HUES48 (cell line): ENCODE measurements around the gene ZBTB4.

Experiments
- H3K27ac ChIP-seq: one replicate; pipeline ENCODE4 v1.7.0; 2013; ENCODE audit warnings: low read depth, low read length, inconsistent platforms
- H3K27me3 ChIP-seq: 2 replicates; pipeline ENCODE4 v1.6.1; 2013; ENCODE audit warnings: mild to moderate bottlenecking, low read length; ENCODE audit not compliant: control insufficient read depth, insufficient read depth
- H3K36me3 ChIP-seq: 2 replicates; pipeline ENCODE4 v1.6.1; 2013; ENCODE audit warnings: low read length; ENCODE audit not compliant: control insufficient read depth, insufficient read depth
- H3K4me1 ChIP-seq: 2 replicates; pipeline ENCODE4 v1.6.1; 2013; ENCODE audit warnings: mild to moderate bottlenecking, low read length; ENCODE audit not compliant: control insufficient read depth, insufficient read depth
- H3K4me3 ChIP-seq: 2 replicates; pipeline ENCODE4 v1.5.1; 2013; ENCODE audit warnings: mild to moderate bottlenecking, low read depth, low read length
- H3K9ac ChIP-seq: 2 replicates; pipeline ENCODE4 v1.6.1; 2013; ENCODE audit warnings: mild to moderate bottlenecking, low read depth, low read length, moderate library complexity
- H3K9me3 ChIP-seq: 2 replicates; pipeline ENCODE4 v1.6.1; 2013; ENCODE audit warnings: low read length; ENCODE audit not compliant: control insufficient read depth, insufficient read depth

The ZBTB4 gene

DNA sequence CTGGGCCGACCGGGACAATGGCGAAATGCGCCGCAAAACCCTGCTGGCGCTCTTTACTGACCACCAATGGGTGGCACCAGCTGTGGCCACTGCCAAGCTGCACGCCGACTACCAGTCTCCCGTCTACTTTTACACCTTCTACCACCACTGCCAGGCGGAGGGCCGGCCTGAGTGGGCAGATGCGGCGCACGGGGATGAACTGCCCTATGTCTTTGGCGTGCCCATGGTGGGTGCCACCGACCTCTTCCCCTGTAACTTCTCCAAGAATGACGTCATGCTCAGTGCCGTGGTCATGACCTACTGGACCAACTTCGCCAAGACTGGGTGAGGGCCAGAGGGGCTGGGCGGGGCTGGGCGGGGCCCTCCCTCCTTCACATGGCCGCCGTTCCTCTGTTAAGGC lies 63.6 kb downstream of the ZBTB4 start:
- H3K27ac ChIP-seq, result no peak overlapping the region
- H3K9ac ChIP-seq, result no peak overlapping the region
- H3K36me3 ChIP-seq, result peaks cover 34% of the 10 kb centered on the region
- H3K27me3 ChIP-seq, result no peaks in the 10 kb centered on the region
- H3K4me3 ChIP-seq, result no peak overlapping the region
- no peaks in the 10 kb centered on the region for H3K9me3 ChIP-seq
- no peaks in the 10 kb centered on the region for H3K4me1 ChIP-seq

DNA sequence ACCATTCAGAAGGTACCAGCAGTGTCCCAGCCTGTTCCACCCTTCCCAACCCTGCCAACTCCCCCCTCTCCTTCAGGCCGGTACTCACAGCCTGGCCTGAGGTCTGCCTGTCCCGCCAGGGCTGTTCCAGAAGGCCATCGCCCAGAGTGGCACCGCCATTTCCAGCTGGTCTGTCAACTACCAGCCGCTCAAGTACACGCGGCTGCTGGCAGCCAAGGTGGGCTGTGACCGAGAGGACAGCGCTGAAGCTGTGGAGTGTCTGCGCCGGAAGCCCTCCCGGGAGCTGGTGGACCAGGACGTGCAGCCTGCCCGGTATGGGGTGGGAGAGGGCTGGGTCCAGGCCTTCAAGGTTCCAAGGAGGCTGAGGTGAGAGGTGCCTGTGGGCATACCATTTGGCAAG lies 64.6 kb downstream of the ZBTB4 start:
- Histone ChIP-seq H3K36me3 (peaks cover 44% of the 10 kb centered on the region), H3K4me3 (no peak overlapping the region), H3K27me3 (no peaks in the 10 kb centered on the region), H3K27ac (no peak overlapping the region), H3K9me3 (no peaks in the 10 kb centered on the region), H3K9ac (no peak overlapping the region), H3K4me1 (no peaks in the 10 kb centered on the region)

DNA sequence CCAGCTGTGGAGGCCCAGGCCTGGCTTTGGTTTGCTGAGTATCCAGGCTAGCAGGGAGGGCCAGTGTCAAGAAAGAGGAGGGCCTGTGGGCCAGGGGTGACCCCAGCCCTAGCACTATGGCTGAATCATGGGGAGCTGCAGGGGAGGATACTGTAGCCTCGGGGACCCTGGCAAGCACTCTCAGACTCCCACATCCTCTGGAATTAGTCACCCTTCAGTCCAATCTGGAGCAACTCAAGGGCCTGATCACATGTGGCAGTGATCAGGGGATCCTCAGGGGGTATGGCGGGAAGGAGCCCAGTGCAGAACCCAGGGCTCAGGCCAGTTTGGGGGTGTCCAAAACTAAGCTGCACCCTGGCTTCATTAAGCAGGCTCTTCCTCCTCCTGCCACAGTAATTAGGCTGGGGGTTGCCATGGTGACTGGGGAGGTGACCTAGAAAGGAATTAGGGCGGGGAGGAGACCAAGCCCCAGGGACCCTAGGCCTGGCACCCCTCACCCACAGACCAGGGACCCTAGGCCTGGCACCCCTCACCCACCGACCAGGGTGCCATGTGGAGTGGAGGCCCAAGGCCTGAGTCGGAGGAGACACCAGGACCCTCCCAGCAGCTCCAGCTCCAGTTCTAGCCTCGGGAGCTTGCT lies 66.0 kb downstream of the ZBTB4 start:
- Histone ChIP-seq H3K27me3 (no peaks in the 10 kb centered on the region), H3K27ac (no peak overlapping the region), H3K36me3 (peaks cover 57% of the 10 kb centered on the region), H3K4me3 (no peak overlapping the region), H3K4me1 (no peaks in the 10 kb centered on the region), H3K9me3 (no peaks in the 10 kb centered on the region), H3K9ac (no peak overlapping the region)

DNA sequence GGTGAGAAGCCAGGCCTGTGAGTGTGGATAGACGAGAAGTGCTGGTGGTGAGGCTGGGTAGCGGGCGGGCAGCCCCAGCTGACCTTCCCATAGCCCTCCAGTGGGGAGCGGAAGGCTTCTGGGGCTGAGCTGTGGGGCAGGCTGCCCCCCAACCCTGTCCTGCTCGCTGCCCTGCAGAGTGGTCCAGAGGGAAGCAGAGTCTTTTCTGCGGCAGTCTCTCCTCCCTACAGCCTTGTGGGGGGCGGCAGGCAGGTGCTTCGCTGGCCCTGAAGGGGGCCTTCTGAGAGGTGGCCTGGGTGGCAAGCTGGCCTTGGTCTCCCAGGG lies 68.0 kb downstream of the ZBTB4 start:
- no peaks in the 10 kb centered on the region for H3K9me3 ChIP-seq
- H3K4me1 ChIP-seq, result peaks cover 6% of the 10 kb centered on the region; the same call in 1 of the 2 replicates
- no peak overlapping the region for H3K9ac ChIP-seq
- H3K27me3 ChIP-seq, result no peaks in the 10 kb centered on the region
- H3K36me3 ChIP-seq, result peaks cover 46% of the 10 kb centered on the region
- no peak overlapping the region for H3K4me3 ChIP-seq
- H3K27ac ChIP-seq, result no peak overlapping the region

DNA sequence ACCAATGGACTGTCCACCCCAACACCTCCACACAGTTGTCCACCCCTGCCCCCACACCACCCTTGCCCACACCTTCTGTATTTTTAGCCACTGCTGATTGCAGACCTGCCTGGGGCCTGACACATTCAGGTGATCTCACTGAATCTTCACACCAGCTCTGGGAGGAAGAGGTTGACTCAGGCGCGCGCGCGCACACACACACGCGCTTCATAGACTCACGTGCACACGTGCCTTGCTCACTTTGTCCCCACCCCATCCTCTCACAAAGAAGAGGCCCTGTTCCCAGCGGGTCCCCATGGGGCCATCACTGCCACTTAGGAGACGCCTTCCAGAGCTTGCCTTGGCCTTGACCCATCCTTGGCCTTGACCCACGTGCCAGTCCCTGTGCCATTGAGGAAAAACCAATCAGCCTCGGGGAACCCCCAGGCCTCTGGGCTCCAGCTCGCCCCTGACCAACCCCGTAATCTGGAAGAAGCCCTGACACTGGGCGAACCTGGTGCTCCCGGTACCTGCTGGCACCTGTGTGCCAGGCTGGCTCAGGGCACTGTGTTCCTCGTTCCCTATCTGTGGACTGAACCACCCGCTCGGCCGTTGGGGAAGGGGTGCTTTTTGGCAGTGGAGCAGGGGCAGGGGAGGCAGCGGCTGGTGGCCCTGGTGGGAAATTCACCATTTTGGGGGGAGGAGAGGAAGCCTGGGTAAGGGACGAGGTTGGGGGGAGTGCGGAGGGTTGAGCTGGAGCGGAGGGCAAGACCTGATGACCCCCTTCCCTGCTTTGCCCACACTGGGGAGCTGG lies 68.6 kb downstream of the ZBTB4 start:
- H3K9me3 ChIP-seq, result no peaks in the 10 kb centered on the region
- no peak overlapping the region for H3K27ac ChIP-seq
- no peak overlapping the region for H3K9ac ChIP-seq
- H3K4me3 ChIP-seq, result no peak overlapping the region
- H3K4me1 ChIP-seq, result peaks cover 6% of the 10 kb centered on the region; the same call in 1 of the 2 replicates
- H3K27me3 ChIP-seq, result no peaks in the 10 kb centered on the region
- peaks cover 41% of the 10 kb centered on the region for H3K36me3 ChIP-seq

DNA sequence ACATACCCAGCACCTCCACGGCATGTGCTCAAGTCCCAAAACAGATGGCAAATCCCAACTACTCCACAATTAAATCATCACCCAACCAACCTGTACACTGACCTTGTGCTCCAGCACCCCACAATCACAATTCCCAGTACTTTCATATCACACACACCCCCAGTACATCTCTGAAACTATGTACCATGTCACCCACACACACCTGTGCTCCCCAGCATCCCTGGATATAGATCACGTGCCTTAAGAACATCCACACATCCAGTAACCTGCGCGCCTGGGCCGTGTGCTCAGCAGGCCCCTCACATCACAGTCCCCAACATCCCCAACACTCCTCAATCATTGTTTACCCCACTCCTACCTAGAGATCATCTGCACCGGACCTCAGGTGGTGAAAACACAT lies 69.7 kb downstream of the ZBTB4 start:
- no peaks in the 10 kb centered on the region for H3K9me3 ChIP-seq
- no peaks in the 10 kb centered on the region for H3K27me3 ChIP-seq
- peaks cover 6% of the 10 kb centered on the region; the same call in 1 of the 2 replicates for H3K4me1 ChIP-seq
- no peak overlapping the region for H3K27ac ChIP-seq
- H3K4me3 ChIP-seq, result no peak overlapping the region
- H3K9ac ChIP-seq, result no peak overlapping the region
- peaks cover 30% of the 10 kb centered on the region for H3K36me3 ChIP-seq
